HepG2 (cell line): Measurements from ENCODE around the gene METTL26. TPM values are rescaled to one million over a fixed set of nuclear protein-coding genes. Genes with fewer than 3 reads are reported as not detected.

Experiments used
- AGO1 ChIP-seq: fragments of 200-400 bp; formaldehyde crosslinking; IDR thresholded peaks from 2 replicates; pipeline ENCODE4 v1.6.1; 2017; ENCODE audit warnings: mild to moderate bottlenecking, low read depth, low read length, moderate library complexity; ENCODE audit not compliant: poor library complexity, severe bottlenecking
- ASH2L ChIP-seq: fragments of 300-600, 200-600 bp; sonication (generic); IDR thresholded peaks from 2 replicates; pipeline ENCODE4 v1.7.0; 2017; ENCODE audit warnings: low read depth, mild to moderate bottlenecking, moderate library complexity, mixed read lengths, low read length; ENCODE audit not compliant: insufficient read length
- ATF5 ChIP-seq: sonication (generic); formaldehyde crosslinking; IDR thresholded peaks from 2 replicates; pipeline ENCODE4 v1.4.0; 2020; ENCODE audit warnings: mild to moderate bottlenecking, low read depth, missing genetic modification reagents
- FOXP1 ChIP-seq, 2 experiments: fragments of 450-650 bp in 1 of 2; IDR thresholded peaks; 2 replicates each; pipeline ENCODE4 v1.6.1; 2017 to 2018; ENCODE audit warnings: antibody characterized with exemption in 1 of 2
- HOXD1 ChIP-seq: sonication (generic); formaldehyde crosslinking; IDR thresholded peaks from 2 replicates; pipeline ENCODE4 v1.5.0; 2020; ENCODE audit warnings: missing genetic modification reagents
- KDM5B ChIP-seq: sonication (generic); formaldehyde crosslinking; IDR thresholded peaks from 2 replicates; pipeline ENCODE4 v1.4.0; 2020; ENCODE audit warnings: missing genetic modification reagents, mild to moderate bottlenecking, borderline replicate concordance
- MXI1 ChIP-seq: IDR thresholded peaks from 3 replicates; pipeline ENCODE4 v1.6.1; 2012; ENCODE audit warnings: low read depth, low read length, inconsistent platforms, borderline replicate concordance
- NR2C2 ChIP-seq: sonication (generic); formaldehyde crosslinking; IDR thresholded peaks from 2 replicates; pipeline ENCODE4 v1.4.0; 2020; ENCODE audit warnings: missing genetic modification reagents, mild to moderate bottlenecking, moderate library complexity, borderline replicate concordance
- NR2F6 ChIP-seq, 2 experiments: IDR thresholded peaks; 2 replicates each; pipeline ENCODE4 v1.6.1; 2016; ENCODE audit warnings: antibody characterized with exemption in 1 of 2, mild to moderate bottlenecking in 1 of 2
- ONECUT2 ChIP-seq: sonication (generic); formaldehyde crosslinking; IDR thresholded peaks from 2 replicates; pipeline ENCODE4 v1.4.0; 2020; ENCODE audit warnings: missing genetic modification reagents
- SIN3A ChIP-seq: IDR thresholded peaks from 2 replicates; pipeline ENCODE4 v1.6.1; 2011; ENCODE audit warnings: low read depth, mild to moderate bottlenecking, control low read depth, low read length, borderline replicate concordance
- TAF1 ChIP-seq: sonication (generic); formaldehyde crosslinking; IDR thresholded peaks from 2 replicates; pipeline ENCODE4 v1.4.0; 2020; ENCODE audit warnings: missing genetic modification reagents
- TMF1 ChIP-seq: sonication (generic); formaldehyde crosslinking; IDR thresholded peaks from 2 replicates; pipeline ENCODE4 v1.8.1; 2022; ENCODE audit warnings: low read depth, missing genetic modification reagents
- ZNF143 ChIP-seq: sonication (generic); formaldehyde crosslinking; IDR thresholded peaks from 2 replicates; pipeline ENCODE4 v1.4.0; 2020; ENCODE audit warnings: missing genetic modification reagents
- ZNF205 ChIP-seq: IDR thresholded peaks from 2 replicates; pipeline ENCODE4 v1.6.1; 2018; ENCODE audit warnings: missing biosample characterization, missing genetic modification reagents
- ZNF709 ChIP-seq: sonication (generic); formaldehyde crosslinking; IDR thresholded peaks from 2 replicates; pipeline ENCODE4 v1.5.0; 2020; ENCODE audit warnings: mild to moderate bottlenecking, missing genetic modification reagents
- ZSCAN25 ChIP-seq: sonication (generic); formaldehyde crosslinking; IDR thresholded peaks from 2 replicates; pipeline ENCODE4 v1.8.0; 2022; ENCODE audit warnings: mild to moderate bottlenecking, missing genetic modification reagents
- polyA plus RNA-seq, 8 experiments: library from polyadenylated mRNA; depleted of rRNA in 3 of 8; stranded (reverse) in 7 of 8; unstranded in 1 of 8; fragments of >200 nt; fragmentation: Illumina TruSeq in 4 of 8; extraction: Trizol in 4 of 8; gene quantifications; 2 replicates each; pipeline versions ENCODE4 v1.2.1 to v1.2.3, GENCODE V29; 2011 to 2016; ENCODE audit warnings: low read depth in 4 of 8, missing spikeins in 1 of 8, mixed read lengths in 1 of 8; ENCODE audit not compliant: insufficient read depth in 1 of 8
- total RNA-seq, 5 experiments: library from RNA; depleted of rRNA; stranded (reverse); fragments of >200 nt; fragmentation: Illumina TruSeq; extraction: Trizol; gene quantifications; 2 replicates each; pipeline ENCODE4 v1.2.3, GENCODE V29; 2016; ENCODE audit warnings: low read depth in 1 of 5
- TF ChIP-seq, protein P1 (sequence below): sonication (generic); formaldehyde crosslinking; IDR thresholded peaks from 2 replicates; pipeline ENCODE4 v1.8.1; 2023; ENCODE audit warnings: mild to moderate bottlenecking, moderate library complexity, missing genetic modification reagents
- TF ChIP-seq, protein P2 (sequence below): IDR thresholded peaks from 2 replicates; pipeline ENCODE4 v1.6.1; 2016; ENCODE audit warnings: missing genetic modification reagents, missing compliant biosample characterization
- TF ChIP-seq, protein P3 (sequence below): sonication (generic); formaldehyde crosslinking; IDR thresholded peaks from 2 replicates; pipeline ENCODE4 v1.4.0; 2020; ENCODE audit warnings: missing genetic modification reagents, mild to moderate bottlenecking, borderline replicate concordance

The METTL26 gene
- total and polyA plus RNA-seq, 2 of the 13 experiments (the other 11 are each of a cell fraction or from before 2014, with no cell fraction given): 65.5 to 70.1 TPM

DNA sequence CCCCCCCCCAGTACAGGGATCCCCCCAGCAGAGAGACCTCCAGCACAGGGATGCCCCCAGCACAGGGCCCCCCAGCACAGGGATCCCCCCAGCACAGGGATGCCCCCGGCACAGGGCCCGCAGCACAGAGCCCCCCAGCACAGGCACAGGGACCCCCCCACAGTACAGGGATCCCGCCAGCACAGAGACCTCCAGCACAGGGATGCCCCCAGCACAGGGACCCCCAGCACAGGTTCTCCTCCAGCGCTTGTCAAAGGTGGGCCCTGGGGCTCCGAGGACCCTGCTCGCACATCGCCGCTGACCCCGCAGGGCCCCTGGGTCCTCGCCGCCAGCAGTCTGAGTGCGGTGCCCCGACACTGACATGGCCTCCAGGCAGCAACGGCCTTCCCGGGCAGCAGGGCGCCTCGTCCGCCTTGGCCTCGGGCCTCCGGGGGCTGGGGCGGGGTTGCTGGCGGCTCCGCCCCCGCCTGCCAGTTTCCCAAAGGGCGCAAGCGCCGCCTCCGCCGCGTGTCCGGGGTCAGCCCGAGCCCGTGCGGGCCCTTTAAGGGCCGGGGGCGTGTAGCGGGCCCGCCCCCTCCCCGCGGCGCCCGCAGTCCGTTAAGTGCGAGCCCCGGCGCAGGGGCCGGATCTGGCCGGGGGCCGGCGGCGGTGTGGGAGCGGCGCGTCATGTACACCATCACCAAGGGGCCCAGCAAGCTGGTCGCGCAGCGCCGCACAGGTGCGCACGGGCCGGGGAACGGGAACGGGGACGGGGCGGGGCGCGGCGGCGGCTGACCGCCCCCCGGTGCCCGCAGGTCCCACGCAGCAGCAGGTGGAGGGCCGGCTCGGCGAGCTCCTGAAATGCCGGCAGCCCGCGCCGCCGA is 5.5 kb upstream of the METTL26 start, which contains the start of gene MCRIP2 (continued):
- no peak for TF ChIP-seq ATF5 (CRISPR knock-in tag)
- TF ChIP-seq, protein P1, sequence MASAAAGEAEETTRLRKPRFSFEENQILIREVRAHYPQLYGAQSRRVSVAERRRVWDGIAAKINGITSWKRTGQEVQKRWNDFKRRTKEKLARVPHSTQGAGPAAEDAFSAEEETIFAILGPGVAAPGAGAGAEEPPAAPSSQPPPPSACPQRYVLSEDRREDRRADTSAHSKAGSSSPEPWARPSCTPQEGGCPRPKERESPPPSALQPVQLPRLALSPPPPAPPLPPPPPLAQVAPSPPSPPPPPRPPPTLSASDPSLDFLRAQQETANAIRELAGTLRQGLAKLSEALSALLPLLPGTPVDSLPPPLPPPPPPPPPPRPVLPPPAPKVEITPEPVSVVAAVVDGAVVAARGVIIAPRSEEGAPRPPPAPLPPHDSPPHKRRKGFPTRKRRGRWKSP (CRISPR knock-in tag): peak; percentile 79
- TF ChIP-seq ONECUT2 (CRISPR knock-in tag): 0 out of 2 replicates have a peak, but pooled peaks have one; percentile 25
- TF ChIP-seq, protein P2, sequence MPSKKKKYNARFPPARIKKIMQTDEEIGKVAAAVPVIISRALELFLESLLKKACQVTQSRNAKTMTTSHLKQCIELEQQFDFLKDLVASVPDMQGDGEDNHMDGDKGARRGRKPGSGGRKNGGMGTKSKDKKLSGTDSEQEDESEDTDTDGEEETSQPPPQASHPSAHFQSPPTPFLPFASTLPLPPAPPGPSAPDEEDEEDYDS (CRISPR knock-in tag): peak; percentile 81
- peak; percentile 59; the same call in 1 of the 2 replicates for TF ChIP-seq KDM5B
- TF ChIP-seq, protein P3, sequence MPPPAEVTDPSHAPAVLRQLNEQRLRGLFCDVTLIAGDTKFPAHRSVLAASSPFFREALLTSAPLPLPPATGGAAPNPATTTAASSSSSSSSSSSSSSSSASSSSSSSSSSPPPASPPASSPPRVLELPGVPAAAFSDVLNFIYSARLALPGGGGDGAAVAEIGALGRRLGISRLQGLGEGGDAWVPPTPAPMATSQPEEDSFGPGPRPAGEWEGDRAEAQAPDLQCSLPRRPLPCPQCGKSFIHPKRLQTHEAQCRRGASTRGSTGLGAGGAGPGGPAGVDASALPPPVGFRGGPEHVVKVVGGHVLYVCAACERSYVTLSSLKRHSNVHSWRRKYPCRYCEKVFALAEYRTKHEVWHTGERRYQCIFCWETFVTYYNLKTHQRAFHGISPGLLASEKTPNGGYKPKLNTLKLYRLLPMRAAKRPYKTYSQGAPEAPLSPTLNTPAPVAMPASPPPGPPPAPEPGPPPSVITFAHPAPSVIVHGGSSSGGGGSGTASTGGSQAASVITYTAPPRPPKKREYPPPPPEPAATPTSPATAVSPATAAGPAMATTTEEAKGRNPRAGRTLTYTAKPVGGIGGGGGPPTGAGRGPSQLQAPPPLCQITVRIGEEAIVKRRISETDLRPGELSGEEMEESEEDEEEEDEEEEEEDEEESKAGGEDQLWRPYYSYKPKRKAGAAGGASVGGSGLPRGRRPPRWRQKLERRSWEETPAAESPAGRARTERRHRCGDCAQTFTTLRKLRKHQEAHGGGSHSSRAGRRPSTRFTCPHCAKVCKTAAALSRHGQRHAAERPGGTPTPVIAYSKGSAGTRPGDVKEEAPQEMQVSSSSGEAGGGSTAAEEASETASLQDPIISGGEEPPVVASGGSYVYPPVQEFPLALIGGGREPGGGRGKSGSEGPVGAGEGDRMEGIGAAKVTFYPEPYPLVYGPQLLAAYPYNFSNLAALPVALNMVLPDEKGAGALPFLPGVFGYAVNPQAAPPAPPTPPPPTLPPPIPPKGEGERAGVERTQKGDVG (CRISPR knock-in tag): peak; percentile 43; the same call in 1 of the 2 replicates
- TF ChIP-seq AGO1: peak; percentile 49
- TF ChIP-seq MXI1: peak; percentile 87; the same call in 1 of the 3 replicates
- TF ChIP-seq HOXD1 (CRISPR knock-in tag): peak; percentile 65; the same call in 1 of the 2 replicates
- 0 out of 2 replicates have a peak, but pooled peaks have one; percentile 33 for TF ChIP-seq ZSCAN25
- no peak for TF ChIP-seq FOXP1 (IDR thresholded peaks at IDR 0.05)
- no peak for TF ChIP-seq FOXP1 (CRISPR knock-in tag; IDR thresholded peaks at IDR 0.05)
- peak; percentile 49; the same call in 1 of the 2 replicates for TF ChIP-seq ZNF205 (CRISPR knock-in tag)
- TF ChIP-seq TMF1 (CRISPR knock-in tag): peak; percentile 1; the same call in 1 of the 2 replicates
- TF ChIP-seq SIN3A: peak; percentile 51; the same call in 1 of the 2 replicates
- peak; percentile 52 for TF ChIP-seq ZNF143
- TF ChIP-seq ASH2L: peak; percentile 59
- TF ChIP-seq NR2F6 (IDR thresholded peaks at IDR 0.05): no peak
- TF ChIP-seq NR2F6 (CRISPR knock-in tag; IDR thresholded peaks at IDR 0.05): peak; percentile 59; the same call in 1 of the 2 replicates
- peak; percentile 67 for TF ChIP-seq TAF1 (CRISPR knock-in tag)
- TF ChIP-seq ZNF709: peak; percentile 72; the same call in 1 of the 2 replicates
- peak; percentile 67; the same call in 1 of the 2 replicates for TF ChIP-seq NR2C2 (CRISPR knock-in tag)
